Muscle layer of colon (tissue), 2 donors: ENCODE results near the gene ATF7.
"Not testable (repeated sequence)": the region's sequence is repeated elsewhere in the genome, so short reads cannot be mapped to it uniquely, and the experiment has no call there.

Experiments used
- H3K27ac ChIP-seq: one replicate; pipeline ENCODE4 v1.7.0; 2013; ENCODE audit warnings: low read depth, mild to moderate bottlenecking, low read length, moderate library complexity
- H3K27me3 ChIP-seq, 2 donors: one replicate each; pipeline ENCODE4 v1.7.0; 2013; ENCODE audit warnings: low read length in 2 of 2, mild to moderate bottlenecking in 2 of 2; ENCODE audit not compliant: insufficient read depth in 2 of 2, control insufficient read depth in 1 of 2
- H3K36me3 ChIP-seq: one replicate; pipeline ENCODE4 v1.7.0; 2013; ENCODE audit warnings: mild to moderate bottlenecking, low read length; ENCODE audit not compliant: insufficient read depth
- H3K4me1 ChIP-seq: one replicate; pipeline ENCODE4 v1.7.0; 2013; ENCODE audit warnings: mild to moderate bottlenecking, low read length; ENCODE audit not compliant: insufficient read depth
- H3K4me3 ChIP-seq, 2 donors: one replicate each; pipeline ENCODE4 v1.7.0; 2013; ENCODE audit warnings: low read length in 2 of 2, low read depth in 1 of 2, mild to moderate bottlenecking in 1 of 2, moderate library complexity in 1 of 2
- H3K9ac ChIP-seq: one replicate; pipeline ENCODE4 v1.7.0; 2013; ENCODE audit warnings: low read length
- H3K9me3 ChIP-seq: one replicate; pipeline ENCODE4 v1.7.0; 2013; ENCODE audit warnings: mild to moderate bottlenecking, low read length
- donor health status: abdominal sarcoma.
- donor health status: Adenocarcinoma of cecum.

ATF7 gene

DNA sequence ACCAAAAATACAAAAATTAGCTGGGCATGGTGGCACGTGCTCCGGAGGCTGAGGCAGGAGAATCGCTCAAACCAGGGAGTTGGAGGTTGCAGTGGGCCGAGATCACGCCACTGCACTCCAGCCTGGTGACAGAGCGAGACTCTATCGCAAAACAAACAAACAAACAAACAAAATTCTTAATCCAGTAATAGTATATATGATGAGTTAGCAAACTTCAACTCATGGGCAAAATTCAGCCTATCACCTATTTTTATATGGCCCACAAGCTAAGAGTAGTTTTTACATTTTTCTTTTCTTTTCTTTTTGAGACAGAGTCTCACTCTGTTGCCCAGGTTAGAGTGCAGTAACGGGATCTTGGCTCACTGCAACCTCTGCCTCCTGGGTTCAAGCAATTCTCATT is 14.9 kb downstream of the ATF7 start:
- H3K4me3 ChIP-seq: no peak overlapping the region
- H3K36me3 ChIP-seq: peaks cover 5% of the 10 kb centered on the region
- no peaks in the 10 kb centered on the region for H3K4me1 ChIP-seq
- no peak overlapping the region for H3K27ac ChIP-seq
- H3K9me3 ChIP-seq: no peaks in the 10 kb centered on the region
- no peak overlapping the region for H3K9ac ChIP-seq
- no peaks in the 10 kb centered on the region for H3K27me3 ChIP-seq

DNA sequence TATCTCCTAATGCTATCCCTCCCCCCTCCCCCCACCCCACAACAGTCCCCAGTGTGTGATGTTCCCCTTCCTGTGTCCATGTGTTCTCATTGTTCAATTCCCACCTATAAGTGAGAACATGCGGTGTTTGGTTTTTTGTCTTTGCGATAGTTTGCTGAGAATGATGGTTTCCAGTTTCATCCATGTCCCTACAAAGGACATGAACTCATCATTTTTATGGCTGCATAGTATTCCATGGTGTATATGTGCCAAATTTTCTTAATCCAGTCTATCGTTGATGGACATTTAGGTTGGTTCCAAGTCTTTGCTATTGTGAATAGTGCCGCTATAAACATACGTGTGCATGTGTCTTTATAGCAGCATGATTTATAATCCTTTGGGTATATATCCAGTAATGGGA is 19.5 kb downstream of the ATF7 start:
- not testable (repeated sequence) for H3K4me3 ChIP-seq, H3K27ac ChIP-seq, H3K9me3 ChIP-seq, H3K27me3 ChIP-seq, H3K9ac ChIP-seq, H3K36me3 ChIP-seq
- peaks cover 24% of the 10 kb centered on the region for H3K4me1 ChIP-seq

DNA sequence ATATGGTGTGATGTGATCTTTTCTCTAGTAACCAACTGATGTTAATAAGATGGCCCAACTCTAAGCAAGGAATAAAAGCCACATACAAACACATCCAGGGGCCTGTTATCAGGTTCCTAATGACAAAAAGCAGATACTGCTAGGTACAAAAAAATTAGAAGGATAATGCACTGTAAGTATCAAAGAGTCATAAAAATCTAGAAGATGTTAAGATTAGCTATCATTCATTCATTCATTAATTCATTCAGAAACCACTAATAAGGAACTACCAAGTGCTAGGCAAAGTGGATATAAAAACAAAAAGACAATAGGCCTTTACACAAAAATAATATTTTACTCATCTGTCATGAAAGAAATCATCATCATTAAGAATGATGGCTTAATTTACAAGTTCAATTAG is 21.6 kb downstream of the ATF7 start:
- H3K4me3 ChIP-seq: no peak overlapping the region
- H3K9me3 ChIP-seq: no peaks in the 10 kb centered on the region
- no peak overlapping the region for H3K27ac ChIP-seq
- H3K27me3 ChIP-seq: no peaks in the 10 kb centered on the region
- H3K9ac ChIP-seq: no peak overlapping the region
- peaks cover 5% of the 10 kb centered on the region for H3K36me3 ChIP-seq
- H3K4me1 ChIP-seq: peaks cover 37% of the 10 kb centered on the region

DNA sequence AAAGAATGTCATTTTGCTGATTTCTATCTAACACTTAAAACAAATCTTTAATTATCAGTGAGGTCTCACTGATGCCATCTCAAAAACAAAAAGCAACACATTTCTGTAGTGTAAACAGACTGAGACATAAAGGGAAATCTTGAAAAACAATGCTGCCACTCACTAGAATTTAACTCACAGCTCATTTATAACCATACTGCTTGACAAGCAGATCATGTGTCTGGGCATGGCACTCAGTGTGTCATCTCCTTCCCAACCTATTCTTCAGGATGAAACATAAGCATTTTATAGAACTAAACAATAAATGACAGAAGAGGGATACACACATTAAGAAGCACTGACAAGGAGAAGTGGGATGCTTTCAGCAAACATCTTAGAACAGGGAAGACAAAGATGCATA is 22.4 kb downstream of the ATF7 start:
- no peak overlapping the region for H3K9ac ChIP-seq

DNA sequence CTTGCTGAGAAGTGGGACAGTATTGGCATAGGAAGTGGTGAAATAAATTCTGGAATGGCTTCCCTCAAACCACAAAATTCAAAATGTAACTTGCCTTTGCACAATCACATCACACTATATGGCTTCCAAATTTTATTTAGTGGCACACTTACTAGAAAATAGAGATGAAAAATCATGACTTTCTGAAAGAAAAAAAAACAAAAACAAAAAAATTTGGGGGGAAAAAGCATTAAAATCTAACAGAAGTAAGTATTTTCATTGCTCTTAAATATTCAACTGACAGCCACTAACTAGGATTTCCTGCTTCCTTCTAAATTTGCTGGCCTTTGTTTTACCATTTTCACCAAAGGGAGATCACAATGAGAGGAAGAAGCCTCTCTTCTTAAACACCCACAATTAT is 23.0 kb downstream of the ATF7 start:
- Histone ChIP-seq H3K9ac (no peak overlapping the region), H3K27ac (no peak overlapping the region), H3K4me3 (no peak overlapping the region)

More for the DNA sequence above, 22.4 kb downstream of the ATF7 start:
- peaks cover 7% of the 10 kb centered on the region for H3K36me3 ChIP-seq
- H3K27me3 ChIP-seq: no peaks in the 10 kb centered on the region
- H3K4me3 ChIP-seq: no peak overlapping the region
- peaks cover 37% of the 10 kb centered on the region for H3K4me1 ChIP-seq
- no peak overlapping the region for H3K27ac ChIP-seq
- H3K9me3 ChIP-seq: no peaks in the 10 kb centered on the region

DNA sequence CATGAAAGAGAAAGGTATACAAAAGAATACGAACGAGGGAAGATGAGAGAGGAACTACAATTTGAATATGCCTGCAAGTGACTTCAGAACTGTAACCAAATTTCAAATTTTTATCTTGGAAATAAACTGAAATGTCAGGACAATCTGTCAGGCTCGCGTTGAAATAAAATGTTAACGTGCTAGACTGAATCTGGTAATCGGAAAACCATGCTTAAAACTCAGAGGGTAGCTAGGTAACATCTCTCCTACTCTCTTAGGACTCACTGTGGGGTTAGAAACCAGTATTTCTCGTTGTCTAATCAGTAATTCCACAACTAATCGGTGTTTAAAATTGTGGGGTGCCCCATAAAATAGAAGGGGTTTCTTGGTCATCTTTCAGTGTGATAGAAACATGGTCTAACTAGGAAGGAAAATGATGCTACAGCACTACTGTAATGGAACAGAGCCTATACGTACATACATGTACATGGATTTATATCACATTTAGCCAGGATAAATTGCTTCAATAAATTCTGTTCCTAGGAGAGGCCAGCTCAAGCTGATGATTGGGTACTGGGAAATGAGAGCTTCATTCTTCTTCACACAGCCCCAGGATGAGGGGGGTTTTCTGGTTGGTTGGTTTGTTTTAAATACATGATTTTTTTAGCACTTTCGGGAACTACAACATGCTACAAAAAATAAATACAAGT is 23.9 kb downstream of the ATF7 start:
- Histone ChIP-seq H3K9me3 (no peaks in the 10 kb centered on the region), H3K4me3 (peak overlapping the region in 1 of 2 donors; percentile 32), H3K4me1 (peaks cover 46% of the 10 kb centered on the region), H3K36me3 (peaks cover 7% of the 10 kb centered on the region), H3K27ac (no peak overlapping the region), H3K27me3 (no peaks in the 10 kb centered on the region), H3K9ac (no peak overlapping the region)

More for the DNA sequence above, 23.0 kb downstream of the ATF7 start:
- peaks cover 38% of the 10 kb centered on the region for H3K4me1 ChIP-seq
- H3K36me3 ChIP-seq: peaks cover 7% of the 10 kb centered on the region
- no peaks in the 10 kb centered on the region for H3K9me3 ChIP-seq
- no peaks in the 10 kb centered on the region for H3K27me3 ChIP-seq

DNA sequence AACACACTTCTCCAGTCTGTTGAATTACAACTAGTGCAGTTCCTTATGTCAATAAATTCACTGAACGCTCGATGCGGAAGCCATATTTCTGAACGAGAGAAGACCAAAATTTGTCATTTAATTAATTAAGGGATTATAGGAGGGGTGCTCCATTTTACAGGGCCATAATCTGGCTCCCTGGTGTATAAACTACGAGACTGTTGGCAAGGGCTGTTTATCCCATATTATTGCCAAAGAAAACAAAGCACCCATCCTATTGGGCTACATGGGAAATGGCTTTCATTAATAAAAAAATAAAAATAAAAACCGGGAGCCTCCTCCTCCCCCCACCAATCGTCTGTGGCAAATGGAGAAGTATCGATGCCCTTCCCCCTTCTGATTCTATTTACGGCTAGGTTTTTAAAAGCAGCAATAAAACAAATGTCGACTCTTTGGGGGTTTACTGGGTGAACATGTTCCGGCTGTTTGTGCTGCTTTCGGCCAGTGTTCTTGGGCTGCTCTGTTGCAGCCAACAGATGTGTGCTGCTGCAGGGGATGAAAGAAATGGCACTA is 24.8 kb downstream of the ATF7 start:
- no peaks in the 10 kb centered on the region for H3K9me3 ChIP-seq
- H3K27me3 ChIP-seq: no peaks in the 10 kb centered on the region
- H3K27ac ChIP-seq: peak overlapping the region; percentile 67
- peak overlapping the region in 1 of 2 donors; percentile 32 for H3K4me3 ChIP-seq
- H3K4me1 ChIP-seq: peaks cover 56% of the 10 kb centered on the region
- H3K36me3 ChIP-seq: peaks cover 7% of the 10 kb centered on the region
- no peak overlapping the region for H3K9ac ChIP-seq

DNA sequence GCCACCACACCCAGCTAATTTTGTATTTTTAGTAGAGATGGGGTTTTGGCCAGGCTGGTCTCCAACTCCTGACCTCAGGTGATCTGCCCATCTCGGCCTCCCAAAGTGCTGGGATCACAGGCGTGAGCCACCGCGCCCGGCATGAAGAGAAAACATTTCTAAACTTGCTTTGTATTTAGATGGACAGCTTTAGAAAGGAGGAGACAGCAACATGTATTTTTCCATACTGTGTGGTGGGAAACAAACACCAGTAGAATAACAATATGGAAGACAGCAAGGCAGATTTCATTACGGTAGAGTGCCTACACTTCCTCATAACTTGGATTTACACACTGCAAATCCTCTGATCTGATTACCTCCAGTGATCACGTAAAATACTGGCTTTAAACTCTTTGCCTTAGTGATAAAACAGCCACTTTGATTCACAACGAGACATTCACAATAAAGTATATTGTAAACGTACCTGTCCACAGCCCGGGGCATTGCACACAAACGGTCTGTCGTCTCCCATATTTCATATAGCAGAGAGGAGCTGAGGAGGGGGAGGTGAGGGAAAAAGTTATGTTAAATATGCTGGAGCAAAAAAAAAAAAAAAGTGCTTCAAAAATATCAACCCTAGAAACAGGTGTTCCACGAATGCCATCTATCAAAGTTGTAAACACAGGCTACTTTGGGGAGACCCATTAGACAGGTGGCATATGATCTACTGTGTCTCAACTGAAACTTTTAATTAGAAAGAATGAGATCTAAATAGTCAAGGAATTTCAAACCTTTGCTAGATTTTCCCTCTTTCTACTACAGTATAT is 25.5 kb downstream of the ATF7 start:
- H3K36me3 ChIP-seq: peaks cover 7% of the 10 kb centered on the region
- H3K4me3 ChIP-seq: peak overlapping the region in 1 of 2 donors; percentile 32
- H3K9me3 ChIP-seq: no peaks in the 10 kb centered on the region
- no peaks in the 10 kb centered on the region for H3K27me3 ChIP-seq
- peaks cover 63% of the 10 kb centered on the region for H3K4me1 ChIP-seq
- H3K9ac ChIP-seq: no peak overlapping the region
- peak overlapping the region; percentile 67 for H3K27ac ChIP-seq

DNA sequence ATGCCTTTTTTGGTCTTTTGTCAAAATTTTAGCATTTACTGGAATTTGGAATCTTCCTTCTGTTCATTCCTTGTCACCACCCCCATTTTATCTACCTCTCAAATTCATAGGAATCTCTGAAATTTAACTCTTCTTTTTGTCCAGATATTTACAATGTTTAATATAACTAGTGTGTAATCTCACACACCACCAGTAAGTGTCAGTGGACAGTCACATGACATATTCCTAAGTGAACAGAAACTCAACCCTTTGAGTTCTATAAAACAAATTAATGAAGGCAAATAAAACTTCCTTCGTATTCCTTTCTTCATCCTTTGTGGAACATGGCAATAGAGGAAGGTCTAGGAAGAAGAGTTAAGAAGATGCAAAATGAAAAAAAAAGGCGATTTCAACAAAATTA is 26.6 kb downstream of the ATF7 start:
- Histone ChIP-seq H3K4me1 (peaks cover 70% of the 10 kb centered on the region), H3K4me3 (no peak overlapping the region), H3K36me3 (peaks cover 7% of the 10 kb centered on the region), H3K9me3 (no peaks in the 10 kb centered on the region), H3K9ac (no peak overlapping the region), H3K27me3 (no peaks in the 10 kb centered on the region), H3K27ac (no peak overlapping the region)

DNA sequence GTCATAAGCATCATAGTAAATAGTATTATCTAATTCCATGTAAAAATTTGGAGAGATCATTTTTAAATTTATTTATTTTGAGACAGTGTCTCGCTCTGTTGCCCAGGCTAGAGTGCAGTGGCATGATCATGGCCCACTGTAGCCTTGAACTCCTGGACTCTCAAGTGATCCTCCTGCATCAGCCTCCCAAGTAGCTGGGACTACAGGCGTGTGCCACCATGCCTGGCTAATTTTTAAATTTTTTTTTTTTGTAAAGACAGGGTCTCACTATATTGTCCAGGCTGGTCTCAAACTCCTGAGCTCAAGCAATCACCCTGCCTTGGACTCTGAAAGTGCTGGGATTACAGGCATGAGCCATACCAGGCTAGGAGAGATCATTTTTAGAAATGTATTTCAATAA is 27.2 kb downstream of the ATF7 start:
- not testable (repeated sequence) for H3K27ac ChIP-seq, H3K4me3 ChIP-seq, H3K9me3 ChIP-seq, H3K36me3 ChIP-seq, H3K9ac ChIP-seq, H3K27me3 ChIP-seq
- H3K4me1 ChIP-seq: peaks cover 67% of the 10 kb centered on the region

DNA sequence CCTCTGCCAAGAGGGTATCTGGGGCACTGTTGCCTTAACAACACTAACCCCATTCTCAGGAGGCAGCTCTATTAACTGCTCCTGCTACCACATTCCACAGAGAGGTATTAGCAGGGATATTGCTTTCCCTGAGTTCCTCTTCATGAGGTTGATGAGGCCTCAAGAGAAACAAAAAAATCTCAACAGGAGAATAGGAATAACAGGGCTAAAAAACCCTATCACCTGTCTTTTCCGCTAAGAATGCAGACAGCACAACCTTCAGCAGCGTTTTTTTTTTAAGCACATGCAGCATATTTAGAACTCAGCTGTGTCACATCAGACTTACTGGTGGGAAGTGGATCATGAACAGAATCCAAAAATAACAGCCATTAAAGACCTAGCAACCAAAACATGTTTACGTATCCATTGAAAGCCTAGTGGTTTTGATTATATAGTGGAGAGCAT is 29.2 kb downstream of the ATF7 start:
- peaks cover 55% of the 10 kb centered on the region for H3K4me1 ChIP-seq
- no peaks in the 10 kb centered on the region for H3K9me3 ChIP-seq
- H3K36me3 ChIP-seq: peaks cover 7% of the 10 kb centered on the region
- H3K27me3 ChIP-seq: no peaks in the 10 kb centered on the region
- H3K27ac ChIP-seq: peak overlapping the region; percentile 55
- no peak overlapping the region for H3K9ac ChIP-seq
- H3K4me3 ChIP-seq: peak overlapping the region in 1 of 2 donors; percentile 19
